ENCODE data around the gene CCDC9.

DNA sequence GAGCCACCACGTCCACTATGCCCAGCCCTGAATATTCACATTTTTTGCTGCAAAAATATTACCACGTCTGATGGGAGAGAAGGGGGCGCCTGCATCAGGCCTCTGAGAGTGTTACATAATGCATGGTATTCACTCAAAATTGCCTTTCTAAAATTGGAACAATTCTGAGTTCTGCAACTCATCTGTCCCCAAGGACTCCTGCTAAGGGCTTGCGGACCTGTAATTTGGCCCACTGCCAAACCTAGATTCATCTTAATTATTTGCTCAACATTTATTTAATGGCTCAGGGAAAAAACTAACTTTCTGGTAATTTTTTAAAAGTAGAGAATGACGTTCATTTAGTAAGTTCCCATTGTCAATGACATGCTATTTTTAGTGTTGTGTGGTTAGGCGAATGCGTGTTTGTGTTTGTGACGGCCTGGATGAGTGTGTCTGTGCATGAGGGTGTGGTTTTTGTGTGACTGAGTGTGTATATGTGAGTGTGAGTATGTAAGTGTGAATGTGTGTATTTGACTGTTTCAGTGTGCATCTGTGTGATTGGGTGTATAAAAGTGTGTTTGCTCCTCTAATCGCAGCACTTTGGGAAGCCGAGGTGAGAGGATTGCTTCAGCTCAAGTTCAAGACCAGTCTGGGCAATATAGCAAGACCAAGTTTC lies 27.2 kb downstream of the CCDC9 start:
- no peak for TF ChIP-seq CTCF (IDR thresholded peaks at IDR 0.05 in 4 of 5, conservative IDR thresholded peaks at IDR 0.05 in 1 of 5)
- no peak for TF ChIP-seq POLR2A (IDR thresholded peaks at IDR 0.05)
